ENCODE data around the gene EXO1. TPM values are rescaled to one million over a fixed set of nuclear protein-coding genes. Genes with fewer than 3 reads are reported as not detected.

The EXO1 gene
- polyA plus RNA-seq, 1 experiment = 4.3 TPM

DNA sequence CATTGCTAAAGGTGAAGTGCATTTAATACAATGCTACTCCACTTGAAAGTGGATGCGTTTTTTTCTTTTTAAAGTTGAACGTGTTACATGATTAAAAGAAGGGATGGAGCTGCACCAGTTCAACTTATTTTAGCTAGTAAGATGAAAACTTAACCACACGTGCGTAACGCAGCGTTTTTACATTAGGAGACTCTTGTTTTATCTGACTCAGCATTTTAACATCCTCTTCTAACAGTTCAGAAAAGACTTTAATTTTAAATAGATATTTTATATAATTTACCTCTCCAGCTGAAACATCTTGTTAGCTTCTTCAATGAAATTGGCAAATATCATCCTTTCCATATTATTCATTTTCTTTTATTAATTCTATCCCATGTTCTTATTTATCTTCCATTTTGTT is 33.4 kb downstream of the EXO1 start:
- Histone ChIP-seq H3K27ac (ENCODE audit: low read depth, low read length) (no peak overlapping the region), H3K4me3 (ENCODE audit: low read depth, low read length) (no peak overlapping the region), H3K27me3 (ENCODE audit: control insufficient read depth, insufficient read depth, low read length) (no peaks in the 10 kb centered on the region), H3K9me3 (ENCODE audit: control insufficient read depth, insufficient read depth, low read length) (no peaks in the 10 kb centered on the region)
- TF ChIP-seq, protein P1, sequence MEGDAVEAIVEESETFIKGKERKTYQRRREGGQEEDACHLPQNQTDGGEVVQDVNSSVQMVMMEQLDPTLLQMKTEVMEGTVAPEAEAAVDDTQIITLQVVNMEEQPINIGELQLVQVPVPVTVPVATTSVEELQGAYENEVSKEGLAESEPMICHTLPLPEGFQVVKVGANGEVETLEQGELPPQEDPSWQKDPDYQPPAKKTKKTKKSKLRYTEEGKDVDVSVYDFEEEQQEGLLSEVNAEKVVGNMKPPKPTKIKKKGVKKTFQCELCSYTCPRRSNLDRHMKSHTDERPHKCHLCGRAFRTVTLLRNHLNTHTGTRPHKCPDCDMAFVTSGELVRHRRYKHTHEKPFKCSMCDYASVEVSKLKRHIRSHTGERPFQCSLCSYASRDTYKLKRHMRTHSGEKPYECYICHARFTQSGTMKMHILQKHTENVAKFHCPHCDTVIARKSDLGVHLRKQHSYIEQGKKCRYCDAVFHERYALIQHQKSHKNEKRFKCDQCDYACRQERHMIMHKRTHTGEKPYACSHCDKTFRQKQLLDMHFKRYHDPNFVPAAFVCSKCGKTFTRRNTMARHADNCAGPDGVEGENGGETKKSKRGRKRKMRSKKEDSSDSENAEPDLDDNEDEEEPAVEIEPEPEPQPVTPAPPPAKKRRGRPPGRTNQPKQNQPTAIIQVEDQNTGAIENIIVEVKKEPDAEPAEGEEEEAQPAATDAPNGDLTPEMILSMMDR (IDR thresholded peaks at IDR 0.05; ENCODE audit: low read depth, low read length) = no peak
- CTCF ChIA-PET = interaction anchor here (1.0 kb wide), 1 partner anchor 14 kb away, joined by 7 read pairs; no protein-coding TSS in a partner anchor
- DNase-seq (ENCODE audit: low read depth, low spot score) = no peak
- POLR2A ChIA-PET = no interaction called here

DNA sequence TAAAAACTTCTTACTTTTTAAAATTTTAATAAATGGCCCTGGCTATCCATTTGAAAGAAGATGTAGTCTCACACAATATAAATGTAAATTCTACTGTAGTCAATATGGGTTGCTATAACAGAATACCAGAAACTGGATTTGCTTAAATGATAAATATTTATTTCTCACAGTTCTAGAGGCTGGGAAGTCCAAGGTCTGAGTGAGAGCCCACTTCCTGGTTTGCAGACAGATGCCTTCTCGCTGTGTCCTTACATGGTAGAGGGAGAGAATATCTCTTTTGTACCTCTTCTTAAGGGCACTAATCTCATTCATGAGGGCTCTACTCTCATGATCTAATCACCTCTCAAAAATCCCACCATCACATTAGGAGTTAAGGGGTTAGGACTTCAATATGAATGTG is 35.2 kb downstream of the EXO1 start:
- H3K9me3 ChIP-seq (ENCODE audit: control insufficient read depth, insufficient read depth, low read length) = no peaks in the 10 kb centered on the region
- TF ChIP-seq, protein P1 (IDR thresholded peaks at IDR 0.05; ENCODE audit: low read depth, low read length) = no peak
- no peak for DNase-seq (ENCODE audit: low read depth, low spot score)
- H3K4me3 ChIP-seq (ENCODE audit: low read depth, low read length) = no peak overlapping the region
- POLR2A ChIA-PET = no interaction called here
- CTCF ChIA-PET = no interaction called here
- no peaks in the 10 kb centered on the region for H3K27me3 ChIP-seq (ENCODE audit: control insufficient read depth, insufficient read depth, low read length)
- no peak overlapping the region for H3K27ac ChIP-seq (ENCODE audit: low read depth, low read length)

- Histone ChIP-seq H3K27me3 (ENCODE audit: control insufficient read depth, insufficient read depth, low read length) (no peaks in the 10 kb centered on the region), H3K4me3 (ENCODE audit: low read depth, low read length) (no peak overlapping the region), H3K27ac (ENCODE audit: low read depth, low read length) (no peak overlapping the region), H3K9me3 (ENCODE audit: control insufficient read depth, insufficient read depth, low read length) (no peaks in the 10 kb centered on the region)
- ChIA-PET POLR2A (no interaction called here), CTCF (interaction anchor here (0.8 to 1.4 kb wide), 4 partner anchors 9 to 357 kb away, joined by 3 to 5 read pairs (median 4); partner anchors contain the start of gene MAP1LC3C)
- DNase-seq (ENCODE audit: low read depth, low spot score) = peak; percentile 21
- TF ChIP-seq, protein P1 (IDR thresholded peaks at IDR 0.05; ENCODE audit: low read depth, low read length) = no peak
Measured at GRCh38 chr1:241888232-241888631, 40.2 kb downstream of the EXO1 start.

DNA sequence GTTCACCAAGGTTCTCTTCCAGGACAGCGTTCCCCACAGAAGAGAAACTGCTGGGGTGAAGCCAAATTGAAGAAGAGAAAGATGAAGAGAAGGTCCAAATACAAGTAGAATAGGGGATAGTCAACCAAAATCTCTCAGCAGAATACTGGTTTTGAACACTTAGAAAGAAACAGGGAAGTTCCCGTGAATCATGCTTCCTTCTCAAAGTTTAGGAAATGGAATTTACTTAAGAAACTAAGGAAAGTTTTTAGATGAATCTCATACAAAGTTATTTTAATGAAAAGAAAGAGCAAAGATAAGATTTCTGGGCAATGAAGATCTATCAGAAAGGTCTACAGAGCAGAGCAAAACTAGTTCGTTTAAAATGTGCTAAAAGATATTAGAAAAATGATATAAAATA is 43.3 kb downstream of the EXO1 start:
- CTCF ChIA-PET = interaction anchor here (1.2 kb wide), 2 partner anchors 96 to 280 kb away, joined by 3 to 5 read pairs; no protein-coding TSS in a partner anchor
- H3K4me3 ChIP-seq (ENCODE audit: low read depth, low read length) = no peak overlapping the region
- H3K27ac ChIP-seq (ENCODE audit: low read depth, low read length) = no peak overlapping the region
- DNase-seq (ENCODE audit: low read depth, low spot score) = no peak
- no peaks in the 10 kb centered on the region for H3K9me3 ChIP-seq (ENCODE audit: control insufficient read depth, insufficient read depth, low read length)
- no peaks in the 10 kb centered on the region for H3K27me3 ChIP-seq (ENCODE audit: control insufficient read depth, insufficient read depth, low read length)
- TF ChIP-seq, protein P1 (IDR thresholded peaks at IDR 0.05; ENCODE audit: low read depth, low read length) = no peak
- POLR2A ChIA-PET = no interaction called here

GRCh38 chr1:241894016-241894415 is 46.0 kb downstream of the EXO1 start:
- H3K4me3 ChIP-seq (ENCODE audit: low read depth, low read length) = no peak overlapping the region
- H3K27me3 ChIP-seq (ENCODE audit: control insufficient read depth, insufficient read depth, low read length) = no peaks in the 10 kb centered on the region
- ChIA-PET POLR2A (no interaction called here), CTCF (interaction anchor here (0.6 to 3.1 kb wide), 3 partner anchors 104 to 291 kb away, joined by 3 to 22 read pairs (median 4); partner anchors contain the start of gene MAP1LC3C)
- H3K9me3 ChIP-seq (ENCODE audit: control insufficient read depth, insufficient read depth, low read length) = no peaks in the 10 kb centered on the region
- no peak for DNase-seq (ENCODE audit: low read depth, low spot score)
- no peak overlapping the region for H3K27ac ChIP-seq (ENCODE audit: low read depth, low read length)
- TF ChIP-seq, protein P1 (IDR thresholded peaks at IDR 0.05; ENCODE audit: low read depth, low read length) = no peak
